ENCODE results near the gene CMTM3.

- TF ChIP-seq CTCF (tag by site-specific recombination; IDR thresholded peaks at IDR 0.05) (no peak), SALL2 (tag by site-specific recombination; IDR thresholded peaks at IDR 0.05; ENCODE audit: borderline replicate concordance) (no peak), KLF8 (tag by site-specific recombination; IDR thresholded peaks at IDR 0.05) (no peak), PRDM10 (tag by site-specific recombination; IDR thresholded peaks at IDR 0.05) (no peak), ZNF24 (tag by site-specific recombination; IDR thresholded peaks at IDR 0.05) (no peak), ZNF792 (tag by site-specific recombination; IDR thresholded peaks at IDR 0.05) (no peak), ZNF692 (tag by site-specific recombination; IDR thresholded peaks at IDR 0.05) (no peak), ZBTB20 (tag by site-specific recombination; IDR thresholded peaks at IDR 0.05) (no peak)
These were observed 40.8 kb upstream of the CMTM3 start for GRCh38 chr16:66563574-66564334.

Measured in HEK293 (cell line).